BE2C (cell line): ENCODE results near the gene BAIAP2L1.

ENCODE experiments used
- DNase-seq: peaks from one replicate; pipeline ENCODE4 v3.0.0-alpha.2; 2020
- H3K27me3 ChIP-seq: fragments of 250-450 bp; sonication (Bioruptor Pico); 2 replicates; pipeline ENCODE4 v1.5.1; 2020; ENCODE audit warnings: mild to moderate bottlenecking
- H3K36me3 ChIP-seq: fragments of 250-450 bp; sonication (Bioruptor Pico); 2 replicates; pipeline ENCODE4 v1.5.1; 2020; ENCODE audit warnings: mild to moderate bottlenecking
- H3K4me1 ChIP-seq: fragments of 250-450 bp; sonication (Bioruptor Pico); 2 replicates; pipeline ENCODE4 v1.5.1; 2020
- H3K4me3 ChIP-seq: 2 replicates; pipeline ENCODE4 v1.5.1; 2011; ENCODE audit warnings: low read depth, low read length
- H3K9me3 ChIP-seq: fragments of 250-450 bp; sonication (Bioruptor Pico); 2 replicates; pipeline ENCODE4 v1.5.1; 2020
- TF ChIP-seq, protein P1 (sequence below): IDR thresholded peaks from 2 replicates; pipeline ENCODE4 v1.5.1; 2012; ENCODE audit warnings: mild to moderate bottlenecking, low read depth, low read length

The BAIAP2L1 gene

GRCh38 chr7:98346515-98347069 lies 54.3 kb downstream of the BAIAP2L1 start:
- Histone ChIP-seq H3K27me3 (no peaks in the 10 kb centered on the region; the same call in 1 of the 2 replicates), H3K4me3 (no peak overlapping the region), H3K36me3 (no peaks in the 10 kb centered on the region), H3K4me1 (no peaks in the 10 kb centered on the region), H3K9me3 (no peaks in the 10 kb centered on the region)
- no peak for DNase-seq
- TF ChIP-seq, protein P1, sequence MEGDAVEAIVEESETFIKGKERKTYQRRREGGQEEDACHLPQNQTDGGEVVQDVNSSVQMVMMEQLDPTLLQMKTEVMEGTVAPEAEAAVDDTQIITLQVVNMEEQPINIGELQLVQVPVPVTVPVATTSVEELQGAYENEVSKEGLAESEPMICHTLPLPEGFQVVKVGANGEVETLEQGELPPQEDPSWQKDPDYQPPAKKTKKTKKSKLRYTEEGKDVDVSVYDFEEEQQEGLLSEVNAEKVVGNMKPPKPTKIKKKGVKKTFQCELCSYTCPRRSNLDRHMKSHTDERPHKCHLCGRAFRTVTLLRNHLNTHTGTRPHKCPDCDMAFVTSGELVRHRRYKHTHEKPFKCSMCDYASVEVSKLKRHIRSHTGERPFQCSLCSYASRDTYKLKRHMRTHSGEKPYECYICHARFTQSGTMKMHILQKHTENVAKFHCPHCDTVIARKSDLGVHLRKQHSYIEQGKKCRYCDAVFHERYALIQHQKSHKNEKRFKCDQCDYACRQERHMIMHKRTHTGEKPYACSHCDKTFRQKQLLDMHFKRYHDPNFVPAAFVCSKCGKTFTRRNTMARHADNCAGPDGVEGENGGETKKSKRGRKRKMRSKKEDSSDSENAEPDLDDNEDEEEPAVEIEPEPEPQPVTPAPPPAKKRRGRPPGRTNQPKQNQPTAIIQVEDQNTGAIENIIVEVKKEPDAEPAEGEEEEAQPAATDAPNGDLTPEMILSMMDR = no peak

GRCh38 chr7:98341106-98341505 lies 59.8 kb downstream of the BAIAP2L1 start:
- Histone ChIP-seq H3K9me3 (no peaks in the 10 kb centered on the region), H3K4me3 (no peak overlapping the region), H3K36me3 (no peaks in the 10 kb centered on the region), H3K4me1 (no peaks in the 10 kb centered on the region), H3K27me3 (no peaks in the 10 kb centered on the region)
- TF ChIP-seq, protein P1 = no peak
- DNase-seq = no peak

DNA sequence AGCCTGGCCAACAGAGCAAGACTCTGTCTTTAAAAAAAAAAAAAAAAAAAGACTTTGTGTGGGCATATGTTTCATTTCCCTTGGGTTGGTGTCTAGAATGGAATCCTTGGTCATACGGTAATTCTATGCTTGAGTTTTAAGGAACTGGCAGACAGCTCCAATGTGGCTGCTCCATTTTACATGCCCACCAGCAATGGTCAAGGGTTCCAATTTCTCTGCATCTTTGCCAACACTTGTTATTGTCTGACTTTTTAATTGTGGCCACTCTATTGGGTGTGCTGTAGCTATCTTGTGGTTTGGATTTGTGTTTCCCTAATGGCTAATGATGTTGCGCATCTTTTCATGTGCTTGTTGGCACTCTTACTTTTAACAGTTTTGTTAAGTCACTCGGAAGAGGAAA lies 61.8 kb downstream of the BAIAP2L1 start:
- Histone ChIP-seq H3K4me3 (no peak overlapping the region), H3K4me1 (no peaks in the 10 kb centered on the region), H3K27me3 (no peaks in the 10 kb centered on the region), H3K36me3 (no peaks in the 10 kb centered on the region), H3K9me3 (no peaks in the 10 kb centered on the region)
- no peak for DNase-seq
- TF ChIP-seq, protein P1 = no peak

- no peaks in the 10 kb centered on the region for H3K4me1 ChIP-seq
- no peak overlapping the region for H3K4me3 ChIP-seq
- TF ChIP-seq, protein P1 = no peak
- no peaks in the 10 kb centered on the region for H3K9me3 ChIP-seq
- no peaks in the 10 kb centered on the region for H3K36me3 ChIP-seq
- DNase-seq = no peak
- H3K27me3 ChIP-seq = no peaks in the 10 kb centered on the region
Observed at GRCh38 chr7:98338441-98338840, 62.4 kb downstream of the BAIAP2L1 start.

DNA sequence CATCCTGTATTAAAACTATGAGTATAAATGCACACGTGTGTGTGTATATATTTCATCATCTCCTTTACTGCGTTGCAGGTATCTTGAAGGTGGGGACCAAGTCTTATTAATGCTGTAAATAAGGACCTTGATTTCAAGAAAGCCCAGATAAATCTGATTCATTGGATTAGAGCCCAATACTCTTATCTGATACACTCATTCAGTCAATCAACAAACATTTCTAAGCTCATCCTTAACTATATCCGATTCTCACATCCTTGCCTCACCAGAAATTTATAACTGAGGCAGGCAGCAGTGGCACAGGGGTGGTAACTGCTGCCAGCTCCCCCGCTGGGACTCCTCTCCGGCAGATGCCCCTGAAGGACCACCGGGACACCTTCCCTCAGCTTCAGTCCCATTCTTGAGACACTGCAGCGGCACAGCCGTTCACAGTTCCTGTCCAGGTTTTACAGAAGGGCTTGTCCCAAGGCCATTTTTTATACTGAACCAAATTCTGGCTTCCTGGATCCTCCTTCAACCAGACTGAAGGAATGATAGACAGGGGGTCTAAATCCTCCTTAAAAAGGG lies 65.4 kb downstream of the BAIAP2L1 start:
- no peak overlapping the region for H3K4me3 ChIP-seq
- H3K4me1 ChIP-seq = no peaks in the 10 kb centered on the region
- H3K27me3 ChIP-seq = no peaks in the 10 kb centered on the region
- TF ChIP-seq, protein P1 = no peak
- DNase-seq = no peak
- no peaks in the 10 kb centered on the region for H3K9me3 ChIP-seq
- H3K36me3 ChIP-seq = no peaks in the 10 kb centered on the region

GRCh38 chr7:98334081-98334480 lies 66.8 kb downstream of the BAIAP2L1 start:
- Histone ChIP-seq H3K36me3 (no peaks in the 10 kb centered on the region), H3K4me1 (no peaks in the 10 kb centered on the region), H3K9me3 (no peaks in the 10 kb centered on the region), H3K27me3 (no peaks in the 10 kb centered on the region), H3K4me3 (no peak overlapping the region)
- TF ChIP-seq, protein P1 = no peak
- no peak for DNase-seq
